ENCODE data around the gene SPHK1.

Gene SPHK1

GRCh38 chr17:76363107-76363842 lies 21.1 kb upstream of the SPHK1 start:
- no peak for DNase-seq

- no peak for DNase-seq
Observed at GRCh38 chr17:76365256-76365903, 19.0 kb upstream of the SPHK1 start.

- DNase-seq = no peak
Observed at GRCh38 chr17:76366247-76366646, 18.2 kb upstream of the SPHK1 start.

- no peak for DNase-seq
Observed at GRCh38 chr17:76367642-76368041, 16.8 kb upstream of the SPHK1 start.

GRCh38 chr17:76368545-76368944 lies 15.9 kb upstream of the SPHK1 start:
- no peak for DNase-seq

GRCh38 chr17:76369379-76369778 lies 15.0 kb upstream of the SPHK1 start:
- no peak for DNase-seq

GRCh38 chr17:76369804-76370203 lies 14.6 kb upstream of the SPHK1 start:
- no peak for DNase-seq

- DNase-seq = no peak
Observed at GRCh38 chr17:76370261-76370993, 14.0 kb upstream of the SPHK1 start.

- DNase-seq = no peak
Observed at GRCh38 chr17:76371656-76372628, 12.5 kb upstream of the SPHK1 start.

GRCh38 chr17:76376318-76377133 lies 7.9 kb upstream of the SPHK1 start:
- DNase-seq = no peak

- no peak for DNase-seq
Observed at GRCh38 chr17:76378548-76379274, 5.7 kb upstream of the SPHK1 start.

- DNase-seq = no peak
Observed at GRCh38 chr17:76379275-76379641, 5.2 kb upstream of the SPHK1 start.

- DNase-seq = no peak
Observed at GRCh38 chr17:76379646-76380376, 4.6 kb upstream of the SPHK1 start.

GRCh38 chr17:76381633-76382350 lies 2.6 kb upstream of the SPHK1 start:
- no peak for DNase-seq

- no peak for DNase-seq
Observed at GRCh38 chr17:76382351-76382802, 2.0 kb upstream of the SPHK1 start.

GRCh38 chr17:76382803-76383545 lies 1.4 kb upstream of the SPHK1 start:
- peak; percentile 15 for DNase-seq

GRCh38 chr17:76383546-76384221 lies 725 bp upstream of the SPHK1 start:
- DNase-seq = no peak
